H1 (cell line): ENCODE results near the gene ANGPTL2. TPM values are rescaled to one million over a fixed set of nuclear protein-coding genes. Genes with fewer than 3 reads are reported as not detected.

ENCODE experiments used
- CTCF ChIA-PET: fragments of 300-600 bp; sonication (Branson Sonifier 250); formaldehyde crosslinking; loops from one replicate; lab custom pipeline; 2021; ENCODE audit not compliant: partially characterized antibody; lab: Charles Lee
- POLR2A ChIA-PET: fragments of 300-600 bp; sonication (Branson Sonifier 250); formaldehyde crosslinking; loops from one replicate; lab custom pipeline; 2021; ENCODE audit warnings: inconsistent platforms; ENCODE audit not compliant: partially characterized antibody; lab: Charles Lee
- DNase-seq, 2 experiments: peaks; one replicate each; pipeline versions ENCODE4 v3.0.0 to v3.0.0-alpha.2; 2010 to 2022; ENCODE audit warnings: low spot score in 2 of 2, low read depth in 1 of 2, mixed read lengths in 1 of 2
- FAIRE-seq: peaks from 2 replicates; lab custom pipeline; 2011; peaks lifted over from hg19 to GRCh38; lab: Jason Lieb, UNC
- H2AFZ ChIP-seq: 2 replicates; pipeline ENCODE4 v1.8.1; 2012; ENCODE audit warnings: low read length, inconsistent platforms
- H2AK5ac ChIP-seq: 2 replicates; pipeline ENCODE4 v1.6.1; 2013; ENCODE audit warnings: low read depth, low read length
- H2BK120ac ChIP-seq: replicated peaks from 2 replicates; pipeline ENCODE3; 2013; ENCODE audit warnings: low read depth, low read length, inconsistent platforms
- H2BK12ac ChIP-seq: 2 replicates; pipeline ENCODE4 v1.6.1; 2013; ENCODE audit warnings: low read depth, low read length
- H2BK15ac ChIP-seq: 2 replicates; pipeline ENCODE4 v1.6.1; 2013; ENCODE audit warnings: low read length
- H2BK20ac ChIP-seq: 2 replicates; pipeline ENCODE4 v1.6.1; 2013; ENCODE audit warnings: low read length
- H2BK5ac ChIP-seq: 2 replicates; pipeline ENCODE4 v1.6.1; 2013; ENCODE audit warnings: low read depth, low read length
- H3K14ac ChIP-seq: 2 replicates; pipeline ENCODE4 v1.6.1; 2013; ENCODE audit warnings: inconsistent platforms; ENCODE audit not compliant: insufficient read length
- H3K18ac ChIP-seq: 2 replicates; pipeline ENCODE4 v1.6.1; 2013; ENCODE audit warnings: low read length; ENCODE audit errors: extremely low read depth
- H3K23ac ChIP-seq: 2 replicates; pipeline ENCODE4 v1.6.1; 2013; ENCODE audit warnings: inconsistent platforms; ENCODE audit not compliant: insufficient read length
- H3K23me2 ChIP-seq: 2 replicates; pipeline ENCODE4 v1.6.1; 2013; ENCODE audit warnings: low read depth, low read length
- H3K27ac ChIP-seq: 2 replicates; pipeline ENCODE4 v1.6.1; 2011; ENCODE audit warnings: low read depth, low read length, inconsistent platforms
- H3K27me3 ChIP-seq, 4 experiments: replicated peaks in 1 of 4; 1 replicate in 1 of 4; 2 replicates in 3 of 4; pipeline versions ENCODE4 v1.6.1 to v1.8.1; 2011 to 2013; ENCODE audit warnings: low read length in 3 of 4, mild to moderate bottlenecking in 3 of 4, inconsistent platforms in 2 of 4, mixed read lengths in 2 of 4, moderate library complexity in 1 of 4; ENCODE audit not compliant: control insufficient read depth in 3 of 4, insufficient read depth in 3 of 4; ENCODE audit errors: extremely low read depth in 1 of 4
- H3K36me3 ChIP-seq, 4 experiments: 2 replicates each; pipeline versions ENCODE4 v1.6.1 to v1.8.1; 2011 to 2013; ENCODE audit warnings: mild to moderate bottlenecking in 4 of 4, low read length in 3 of 4, moderate library complexity in 2 of 4, control low read depth in 1 of 4, inconsistent platforms in 1 of 4; ENCODE audit not compliant: insufficient read depth in 4 of 4, control insufficient read depth in 2 of 4
- H3K4ac ChIP-seq: replicated peaks from 2 replicates; pipeline ENCODE3; 2013; ENCODE audit warnings: low read length, low read depth, mixed read lengths, inconsistent platforms; ENCODE audit not compliant: insufficient read length
- H3K4me1 ChIP-seq, 4 experiments: replicated peaks in 1 of 4; 1 replicate in 1 of 4; 2 replicates in 3 of 4; pipeline versions ENCODE4 v1.6.1 to v1.8.1; 2011 to 2013; ENCODE audit warnings: low read length in 3 of 4, inconsistent platforms in 2 of 4, mixed read lengths in 1 of 4; ENCODE audit not compliant: insufficient read depth in 4 of 4, control insufficient read depth in 3 of 4
- H3K4me2 ChIP-seq, 2 experiments: 2 replicates each; pipeline versions ENCODE4 v1.6.1 to v1.8.1; 2011 to 2013; ENCODE audit warnings: low read depth in 2 of 2, low read length in 2 of 2, control low read depth in 1 of 2, inconsistent platforms in 1 of 2, mild to moderate bottlenecking in 1 of 2; ENCODE audit not compliant: insufficient read depth in 1 of 2
- H3K4me3 ChIP-seq, 4 experiments: fragments of 200-600, 300-600 bp in 1 of 4; sonication (generic), shearing (Covaris generic), sonication (Bioruptor Twin) in 1 of 4; 2 replicates each; pipeline versions ENCODE4 v1.5.1 to v1.8.1; 2011 to 2016; ENCODE audit warnings: low read length in 4 of 4, low read depth in 3 of 4, control low read depth in 2 of 4, inconsistent platforms in 2 of 4, mild to moderate bottlenecking in 2 of 4, mixed read lengths in 1 of 4, moderate library complexity in 1 of 4; ENCODE audit not compliant: insufficient read depth in 2 of 4; ENCODE audit errors: extremely low read depth in 1 of 4
- H3K56ac ChIP-seq: replicated peaks from 2 replicates; pipeline ENCODE3; 2013; ENCODE audit warnings: low read depth, mild to moderate bottlenecking, mixed read lengths, low read length, inconsistent platforms; ENCODE audit not compliant: insufficient read length
- H3K79me1 ChIP-seq: 2 replicates; pipeline ENCODE4 v1.6.1; 2013; ENCODE audit warnings: low read depth, low read length, control low read depth
- H3K79me2 ChIP-seq, 2 experiments: 2 replicates each; pipeline versions ENCODE4 v1.6.1 to v1.8.1; 2012 to 2013; ENCODE audit warnings: low read length in 2 of 2, mild to moderate bottlenecking in 2 of 2, inconsistent platforms in 1 of 2; ENCODE audit not compliant: insufficient read depth in 2 of 2, control insufficient read depth in 1 of 2
- H3K9ac ChIP-seq, 4 experiments: replicated peaks in 1 of 4; 1 replicate in 1 of 4; 2 replicates in 3 of 4; pipeline versions ENCODE4 v1.6.1 to v1.8.1; 2011 to 2013; ENCODE audit warnings: low read depth in 3 of 4, low read length in 3 of 4, control low read depth in 2 of 4, mild to moderate bottlenecking in 2 of 4, moderate library complexity in 2 of 4, inconsistent platforms in 1 of 4; ENCODE audit errors: extremely low read depth in 1 of 4
- H3K9me3 ChIP-seq, 2 experiments: 2 replicates each; pipeline versions ENCODE4 v1.6.1 to v1.8.1; 2012 to 2013; ENCODE audit warnings: mild to moderate bottlenecking in 2 of 2, moderate library complexity in 2 of 2, control low read depth in 1 of 2, inconsistent platforms in 1 of 2, low read depth in 1 of 2, low read length in 1 of 2, mixed read lengths in 1 of 2; ENCODE audit not compliant: insufficient read depth in 2 of 2
- H4K20me1 ChIP-seq, 2 experiments: replicated peaks in 1 of 2; 2 replicates each; pipeline versions ENCODE3 to v1.8.1; 2011 to 2013; ENCODE audit warnings: inconsistent platforms in 2 of 2, low read length in 2 of 2, mild to moderate bottlenecking in 1 of 2; ENCODE audit not compliant: insufficient read depth in 2 of 2, control insufficient read depth in 1 of 2
- H4K5ac ChIP-seq: 2 replicates; pipeline ENCODE4 v1.6.1; 2013; ENCODE audit warnings: low read length, low read depth, mixed read lengths, inconsistent platforms; ENCODE audit not compliant: insufficient read length
- H4K8ac ChIP-seq: 2 replicates; pipeline ENCODE4 v1.8.0; 2013; ENCODE audit warnings: mild to moderate bottlenecking, moderate library complexity, low read length, inconsistent platforms; ENCODE audit not compliant: insufficient read depth; ENCODE audit errors: extremely low read depth
- H4K91ac ChIP-seq: replicated peaks from 2 replicates; pipeline ENCODE3; 2013; ENCODE audit warnings: low read length, mixed read lengths, inconsistent platforms; ENCODE audit not compliant: insufficient read length
- CEBPB ChIP-seq: IDR thresholded peaks from 2 replicates; pipeline ENCODE4 v1.6.1; 2012; ENCODE audit warnings: low read depth, low read length
- JUN ChIP-seq: IDR thresholded peaks from 2 replicates; pipeline ENCODE4 v1.6.1; 2011; ENCODE audit warnings: low read depth, mild to moderate bottlenecking, improper control_type of control experiment, low read length
- NRF1 ChIP-seq: IDR thresholded peaks from 2 replicates; pipeline ENCODE4 v1.6.1; 2011; ENCODE audit warnings: mild to moderate bottlenecking, low read depth, low read length, improper control_type of control experiment
- RFX5 ChIP-seq: IDR thresholded peaks from 2 replicates; pipeline ENCODE4 v1.6.1; 2011; ENCODE audit warnings: low read depth, low read length, improper control_type of control experiment, borderline replicate concordance
- TAF7 ChIP-seq: optimal IDR thresholded peaks from 2 replicates; pipeline ENCODE3; 2011; ENCODE audit warnings: low read depth, mild to moderate bottlenecking, inconsistent platforms, low read length, moderate library complexity, borderline replicate concordance
- WGBS, 2 experiments: shearing (Covaris generic) in 1 of 2; methylation state at CpG; one replicate each; pipeline versions ENCODE4 v1.1.6 to v1.1.7; 2013 to 2015; ENCODE audit warnings: low lambda C conversion rate in 2 of 2, mixed read lengths in 2 of 2, inconsistent platforms in 1 of 2, low coverage in 1 of 2, missing lambda C conversion rate in 1 of 2; ENCODE audit not compliant: insufficient replicate concordance in 2 of 2, insufficient coverage in 1 of 2, insufficient read length in 1 of 2; ENCODE audit errors: extremely low coverage in 1 of 2, missing lambda C conversion rate in 1 of 2; 5-methylcytosine and 5-hydroxymethylcytosine counted together
- polyA plus RNA-seq, 7 experiments: library from polyadenylated mRNA; depleted of rRNA in 3 of 7; stranded (reverse) in 5 of 7; unstranded in 2 of 7; fragments of >200 nt in 5 of 7; fragments of 200-250 nt in 2 of 7; gene quantifications; 1 replicate in 5 of 7; 2 replicates in 1 of 7; 4 replicates in 1 of 7; pipeline versions ENCODE4 v1.2.1 to v1.2.3, GENCODE V29; 2011 to 2013; ENCODE audit warnings: missing spikeins in 2 of 7, mixed read lengths in 2 of 7
- total RNA-seq: library from RNA; stranded (reverse); fragmentation: NEBNext Ultra II Directional; extraction: Animal tissue kit (Norgen Biotek cat#: 25700); gene quantifications from 2 replicates; pipeline ENCODE4 v1.2.1, GENCODE V29; 2021
- TF ChIP-seq, protein P1 (sequence below), 3 experiments: IDR thresholded peaks; 1 replicate in 2 of 3; 2 replicates in 1 of 3; pipeline versions ENCODE4 v1.5.1 to v1.6.1; 2011; ENCODE audit warnings: low read length in 3 of 3, mild to moderate bottlenecking in 3 of 3, inconsistent platforms in 2 of 3, low read depth in 1 of 3, moderate library complexity in 1 of 3; ENCODE audit not compliant: insufficient read depth in 1 of 3; ENCODE audit errors: control extremely low read depth in 1 of 3
- TF ChIP-seq, protein P2 (sequence below): IDR thresholded peaks from 2 replicates; pipeline ENCODE4 v1.6.1; 2012; ENCODE audit warnings: low read length, inconsistent platforms

The ANGPTL2 gene
- total and polyA plus RNA-seq, 2 of the 8 experiments (the other 6 are each of a cell fraction or from before 2014, with no cell fraction given), result 9.0 to 10.6 TPM

DNA sequence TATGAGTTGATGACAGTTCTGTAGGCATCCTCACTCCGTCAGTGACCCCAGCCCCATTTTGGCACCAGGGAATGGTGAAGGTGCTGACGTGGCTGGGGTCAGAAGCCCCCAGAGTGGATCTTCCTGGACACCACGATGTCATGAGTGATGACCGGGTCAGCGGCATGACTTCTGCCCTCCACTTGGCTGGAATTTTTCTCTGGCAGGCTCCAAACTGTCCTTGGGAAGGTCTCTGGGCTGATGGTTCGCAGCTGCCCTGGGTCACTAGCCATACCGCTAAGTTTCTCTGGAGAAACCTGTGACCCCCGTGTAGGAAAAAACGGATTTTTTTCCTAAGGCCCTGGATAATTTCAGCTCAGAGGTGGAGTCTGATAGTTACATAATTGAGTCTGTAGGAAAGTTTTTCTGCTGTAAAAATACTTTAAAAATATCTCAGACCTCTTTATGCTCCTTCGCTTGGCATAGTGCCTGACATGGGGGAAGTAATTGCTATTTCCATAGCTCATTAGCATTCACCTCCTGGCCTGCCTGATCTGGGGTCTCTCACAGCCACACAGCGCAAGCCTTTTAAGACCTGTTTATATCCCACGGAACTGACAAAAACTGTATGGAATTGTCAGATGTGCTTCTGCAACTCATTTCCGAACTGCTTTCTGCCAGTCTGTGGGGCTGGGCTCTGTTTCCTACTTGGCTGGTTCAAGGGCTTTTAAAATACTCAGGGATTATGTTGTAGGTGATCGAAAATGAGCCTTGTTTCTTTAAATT, 69.2 kb downstream of the ANGPTL2 start:
- Histone ChIP-seq H2BK120ac (no peak overlapping the region), H3K27me3 (no peaks in the 10 kb centered on the region), H3K9ac (no peak overlapping the region), H3K79me1 (no peaks in the 10 kb centered on the region), H3K23ac (no peak overlapping the region), H2AK5ac (no peak overlapping the region), H2BK5ac (no peak overlapping the region), H2BK15ac (no peak overlapping the region), H3K18ac (no peak overlapping the region), H4K5ac (no peak overlapping the region), H3K4me1 (peaks cover 0 to 3% (median under 1%) of the 10 kb centered on the region in 4 experiments; a peak in 2 of 7 replicates), H2BK12ac (no peak overlapping the region), H2AFZ (no peak overlapping the region), H4K8ac (no peak overlapping the region), H3K23me2 (no peaks in the 10 kb centered on the region), H3K36me3 (no peaks in the 10 kb centered on the region), H3K4me2 (no peak overlapping the region), H3K4ac (no peak overlapping the region), H3K14ac (no peak overlapping the region), H3K9me3 (no peaks in the 10 kb centered on the region), H3K27ac (no peak overlapping the region), H4K20me1 (peaks cover 2% of the 10 kb centered on the region in 2 experiments), H2BK20ac (no peak overlapping the region), H4K91ac (no peak overlapping the region), H3K4me3 (no peak overlapping the region), H3K79me2 (no peaks in the 10 kb centered on the region), H3K56ac (no peak overlapping the region)
- 95% methylated on average over 14 of the region's 14 CpGs; no CpG with 5 or more reads in 1 of the 2 experiments for WGBS, 2 experiments
- no peak for FAIRE-seq
- CTCF ChIA-PET, result interaction anchor here (0.7 to 2.4 kb wide), 4 partner anchors 22 to 183 kb away, joined by 3 to 7 read pairs (median 4); no protein-coding TSS in a partner anchor
- peak in 1 of 2 experiments; percentile 19 for DNase-seq
- POLR2A ChIA-PET, result no interaction called here
- TF ChIP-seq TAF7, result no peak
- no peak for TF ChIP-seq RFX5
- TF ChIP-seq, protein P1, sequence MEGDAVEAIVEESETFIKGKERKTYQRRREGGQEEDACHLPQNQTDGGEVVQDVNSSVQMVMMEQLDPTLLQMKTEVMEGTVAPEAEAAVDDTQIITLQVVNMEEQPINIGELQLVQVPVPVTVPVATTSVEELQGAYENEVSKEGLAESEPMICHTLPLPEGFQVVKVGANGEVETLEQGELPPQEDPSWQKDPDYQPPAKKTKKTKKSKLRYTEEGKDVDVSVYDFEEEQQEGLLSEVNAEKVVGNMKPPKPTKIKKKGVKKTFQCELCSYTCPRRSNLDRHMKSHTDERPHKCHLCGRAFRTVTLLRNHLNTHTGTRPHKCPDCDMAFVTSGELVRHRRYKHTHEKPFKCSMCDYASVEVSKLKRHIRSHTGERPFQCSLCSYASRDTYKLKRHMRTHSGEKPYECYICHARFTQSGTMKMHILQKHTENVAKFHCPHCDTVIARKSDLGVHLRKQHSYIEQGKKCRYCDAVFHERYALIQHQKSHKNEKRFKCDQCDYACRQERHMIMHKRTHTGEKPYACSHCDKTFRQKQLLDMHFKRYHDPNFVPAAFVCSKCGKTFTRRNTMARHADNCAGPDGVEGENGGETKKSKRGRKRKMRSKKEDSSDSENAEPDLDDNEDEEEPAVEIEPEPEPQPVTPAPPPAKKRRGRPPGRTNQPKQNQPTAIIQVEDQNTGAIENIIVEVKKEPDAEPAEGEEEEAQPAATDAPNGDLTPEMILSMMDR (IDR thresholded peaks at IDR 0.05; ENCODE audit: control extremely low read depth in 1 of 3, insufficient read depth in 1 of 3, low read depth in 1 of 3, low read length in 3 of 3), result no peak
- no peak for TF ChIP-seq CEBPB
- TF ChIP-seq NRF1, result no peak
- TF ChIP-seq JUN, result no peak
- TF ChIP-seq, protein P2, sequence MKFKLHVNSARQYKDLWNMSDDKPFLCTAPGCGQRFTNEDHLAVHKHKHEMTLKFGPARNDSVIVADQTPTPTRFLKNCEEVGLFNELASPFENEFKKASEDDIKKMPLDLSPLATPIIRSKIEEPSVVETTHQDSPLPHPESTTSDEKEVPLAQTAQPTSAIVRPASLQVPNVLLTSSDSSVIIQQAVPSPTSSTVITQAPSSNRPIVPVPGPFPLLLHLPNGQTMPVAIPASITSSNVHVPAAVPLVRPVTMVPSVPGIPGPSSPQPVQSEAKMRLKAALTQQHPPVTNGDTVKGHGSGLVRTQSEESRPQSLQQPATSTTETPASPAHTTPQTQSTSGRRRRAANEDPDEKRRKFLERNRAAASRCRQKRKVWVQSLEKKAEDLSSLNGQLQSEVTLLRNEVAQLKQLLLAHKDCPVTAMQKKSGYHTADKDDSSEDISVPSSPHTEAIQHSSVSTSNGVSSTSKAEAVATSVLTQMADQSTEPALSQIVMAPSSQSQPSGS, result no peak
